Measurements from ENCODE around the gene KRTAP20-4.

Gene KRTAP20-4

GRCh38 chr21:30668776-30669175 lies 48.3 kb downstream of the KRTAP20-4 start:
- DNase-seq = no peak
